Activated T-cell treated with anti-CD3 and anti-CD28 coated beads, Interleukin-2, amount 50 U/mL, for 72 hours (primary cell): ENCODE results near the gene STARD3. TPM values are rescaled to one million over a fixed set of nuclear protein-coding genes. Genes with fewer than 3 reads are reported as not detected.

Experiments used
- ATAC-seq, 2 donors: fragments of 150-1000 bp; cut with Tn5 transposase; replicated peaks in 1 of 2; 2 replicates each; pipeline ENCODE4 v1.10.0; 2021; ENCODE audit warnings: moderate library complexity in 2 of 2, mild to moderate bottlenecking in 1 of 2
- DNase-seq, 2 donors: peaks; one replicate each; pipeline ENCODE4 v3.0.0; 2021 to 2022; ENCODE audit warnings: mixed read lengths in 1 of 2
- H3K27ac Mint-ChIP-seq: one replicate; pipeline ENCODE4 v1.8.0; 2022; ENCODE audit warnings: mild to moderate bottlenecking, moderate library complexity, mixed read lengths
- H3K27me3 Mint-ChIP-seq: one replicate; pipeline ENCODE4 v1.8.0; 2022; ENCODE audit warnings: low read depth, mixed read lengths
- H3K36me3 Mint-ChIP-seq, 2 donors: one replicate each; pipeline ENCODE4 v1.8.0; 2022; ENCODE audit warnings: mixed read lengths in 2 of 2, mild to moderate bottlenecking in 1 of 2; ENCODE audit not compliant: insufficient read depth in 2 of 2
- H3K4me1 Mint-ChIP-seq: one replicate; pipeline ENCODE4 v1.8.0; 2022; ENCODE audit warnings: low read depth, mixed read lengths
- H3K4me3 Mint-ChIP-seq, 2 donors: one replicate each; pipeline ENCODE4 v1.8.0; 2022; ENCODE audit warnings: mild to moderate bottlenecking in 2 of 2, mixed read lengths in 2 of 2, moderate library complexity in 2 of 2
- H3K9me3 Mint-ChIP-seq, 2 donors: one replicate each; pipeline ENCODE4 v1.8.0; 2022; ENCODE audit warnings: mixed read lengths in 2 of 2
- total RNA-seq, 2 donors: library from RNA; stranded (reverse); gene quantifications; one replicate each; pipeline ENCODE4 v1.2.3, GENCODE V29; 2022

The STARD3 gene
- total RNA-seq, 2 donors from 2014 or later = 63.5 to 65.1 TPM

DNA sequence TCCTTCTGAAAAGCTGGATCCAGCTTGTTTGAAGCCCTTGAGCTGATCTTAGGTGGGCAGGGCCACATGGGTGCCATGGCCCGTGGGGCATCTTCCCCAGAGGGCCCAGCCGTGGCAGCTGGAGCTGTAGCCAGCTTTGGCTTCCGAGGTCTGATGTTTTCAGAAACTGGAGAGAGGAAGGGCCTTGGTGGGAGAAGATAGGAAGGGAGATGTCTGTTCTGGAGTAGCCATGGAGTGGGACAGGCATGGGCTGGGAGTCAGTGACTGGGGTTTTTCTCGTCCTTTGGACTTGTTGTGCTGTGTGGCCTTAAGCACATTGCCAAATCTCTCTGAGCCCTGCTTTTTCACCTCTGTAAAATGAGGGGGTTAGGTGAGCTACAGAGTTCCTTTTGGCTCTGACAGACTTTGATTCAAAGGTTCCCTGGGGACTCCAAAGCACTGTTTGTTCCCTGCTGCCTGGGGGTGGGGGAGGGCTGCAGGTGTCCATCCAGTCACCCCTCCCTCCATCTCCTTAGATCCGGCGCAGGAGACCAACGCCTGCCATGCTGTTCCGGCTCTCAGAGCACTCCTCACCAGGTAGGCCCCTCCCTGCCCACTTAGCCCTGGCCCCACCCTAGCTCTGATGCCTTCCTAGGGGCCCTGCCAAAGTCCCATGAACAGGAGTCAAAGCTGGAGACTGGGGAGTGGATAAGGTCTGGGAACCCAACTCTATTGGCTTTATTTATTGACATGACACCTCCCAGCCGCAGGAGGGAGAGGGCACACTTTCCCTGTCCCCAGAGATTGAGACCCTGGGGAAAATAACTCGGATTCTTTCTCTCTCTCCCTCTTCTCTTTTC lies 8.1 kb upstream of the STARD3 start:
- no peak for DNase-seq
- no peaks in the 10 kb centered on the region for H3K9me3 Mint-ChIP-seq
- H3K27ac Mint-ChIP-seq = no peak overlapping the region
- H3K27me3 Mint-ChIP-seq = peaks cover 53% of the 10 kb centered on the region
- ATAC-seq = no peak
- no peak overlapping the region for H3K4me3 Mint-ChIP-seq
- H3K4me1 Mint-ChIP-seq = peaks cover 25% of the 10 kb centered on the region
- no peaks in the 10 kb centered on the region for H3K36me3 Mint-ChIP-seq

DNA sequence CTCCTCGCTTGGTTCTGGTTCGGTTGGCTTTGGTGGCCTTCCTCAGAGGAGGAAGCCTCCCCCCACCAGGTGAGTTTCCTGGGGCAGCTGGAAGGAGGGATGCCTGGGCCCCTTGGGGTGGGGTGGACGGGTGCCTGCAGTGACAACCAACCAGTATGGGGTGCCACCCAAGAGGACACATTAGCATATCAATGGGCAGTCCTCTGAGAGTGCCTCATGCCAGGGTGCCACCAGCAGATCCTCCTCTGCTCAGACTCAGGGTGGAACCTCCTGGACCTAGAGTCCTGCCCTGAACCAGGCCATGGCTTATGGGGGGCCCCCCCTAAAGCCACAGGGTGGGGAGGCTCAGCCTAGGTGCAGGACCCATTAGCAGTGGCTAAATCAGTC lies 7.5 kb upstream of the STARD3 start:
- Mint-ChIP-seq H3K27me3 (peaks cover 50% of the 10 kb centered on the region), H3K9me3 (no peaks in the 10 kb centered on the region), H3K27ac (no peak overlapping the region), H3K4me3 (no peak overlapping the region), H3K4me1 (peaks cover 24% of the 10 kb centered on the region), H3K36me3 (no peaks in the 10 kb centered on the region)
- DNase-seq (no peak), ATAC-seq (no peak)

DNA sequence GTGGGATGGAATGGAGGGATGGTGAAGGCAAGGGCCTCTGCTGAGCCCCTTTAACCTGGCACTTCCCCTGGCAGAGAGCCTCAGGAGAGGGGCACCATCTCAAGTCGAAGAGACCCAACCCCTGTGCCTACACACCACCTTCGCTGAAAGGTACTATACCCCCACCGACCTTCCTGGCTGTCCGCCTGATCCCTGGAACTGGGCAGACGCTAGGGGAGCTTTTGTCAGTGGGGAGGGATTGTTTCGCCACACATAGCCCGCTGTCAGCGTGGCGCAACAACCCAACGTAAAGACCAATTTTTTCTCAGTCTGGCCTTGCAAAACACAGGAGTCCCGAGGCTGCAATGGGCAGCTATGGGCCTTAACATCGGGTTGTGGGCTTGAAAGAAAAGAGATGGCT lies 7.0 kb upstream of the STARD3 start:
- DNase-seq (no peak), ATAC-seq (no peak)
- peaks cover 46% of the 10 kb centered on the region for H3K27me3 Mint-ChIP-seq
- no peak overlapping the region for H3K4me3 Mint-ChIP-seq
- H3K9me3 Mint-ChIP-seq = no peaks in the 10 kb centered on the region
- H3K4me1 Mint-ChIP-seq = peaks cover 24% of the 10 kb centered on the region
- H3K27ac Mint-ChIP-seq = no peak overlapping the region
- H3K36me3 Mint-ChIP-seq = no peaks in the 10 kb centered on the region

DNA sequence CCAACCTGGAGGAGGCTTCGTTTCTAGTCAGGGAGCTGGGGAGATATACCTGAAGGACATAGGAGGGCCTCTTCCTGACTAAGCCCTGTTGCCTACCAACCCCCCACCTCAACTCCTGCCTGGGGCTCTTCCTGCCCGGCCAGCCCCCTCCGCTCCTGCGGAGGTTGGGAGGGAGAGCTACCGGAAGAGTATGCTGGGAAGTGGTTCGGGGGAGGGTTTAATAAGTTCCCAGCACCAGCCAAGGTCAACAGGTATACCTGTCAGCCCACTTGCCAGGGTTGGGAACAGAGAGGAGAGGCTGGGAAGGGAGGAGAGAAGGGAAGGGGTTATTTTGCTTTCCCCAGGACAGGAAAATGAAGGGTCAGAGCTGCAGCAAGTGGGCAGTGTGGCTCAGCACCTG lies 5.5 kb upstream of the STARD3 start:
- ATAC-seq (no peak), DNase-seq (no peak)
- H3K27me3 Mint-ChIP-seq = peaks cover 34% of the 10 kb centered on the region
- peaks cover 23% of the 10 kb centered on the region for H3K4me1 Mint-ChIP-seq
- no peaks in the 10 kb centered on the region for H3K36me3 Mint-ChIP-seq
- H3K9me3 Mint-ChIP-seq = no peaks in the 10 kb centered on the region
- H3K4me3 Mint-ChIP-seq = no peak overlapping the region
- no peak overlapping the region for H3K27ac Mint-ChIP-seq

DNA sequence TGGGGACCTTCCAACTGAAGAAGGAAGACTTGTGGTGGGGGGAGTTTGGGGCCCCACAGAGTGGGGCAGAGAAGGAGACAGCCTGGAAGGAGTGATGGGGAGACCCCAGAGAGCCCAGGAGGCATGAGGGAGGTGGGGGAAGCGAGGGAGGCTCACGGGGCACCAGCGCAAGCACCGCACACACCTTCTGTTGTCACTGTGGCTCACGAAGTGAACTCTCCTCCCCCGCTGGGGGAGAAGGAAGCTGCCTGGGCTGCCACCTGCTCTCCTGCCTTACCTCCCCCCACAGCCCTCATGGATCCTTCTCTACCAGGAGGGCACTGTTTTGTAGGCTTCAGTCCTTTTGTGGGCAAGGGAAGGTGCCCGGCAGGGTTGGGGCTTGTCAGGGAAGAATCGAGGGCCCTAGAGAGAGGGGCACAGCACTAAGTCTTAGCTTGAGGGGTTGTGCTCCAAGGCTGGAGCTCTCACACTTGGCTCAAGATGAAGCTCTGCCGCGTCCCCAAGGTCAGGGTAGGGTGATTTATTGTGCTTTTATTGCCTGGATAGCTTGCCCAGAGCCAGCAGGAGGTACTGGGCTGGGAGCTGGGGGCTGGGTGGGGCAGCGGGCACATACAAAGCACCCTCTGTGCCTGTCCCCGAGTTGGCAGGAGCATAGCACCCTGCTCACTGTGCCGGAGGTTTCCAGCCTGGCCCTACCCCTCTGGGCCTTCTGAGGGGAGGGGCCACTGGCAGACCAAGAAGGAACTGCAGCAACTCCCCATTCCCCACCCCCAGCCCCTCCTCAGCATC lies 4.6 kb upstream of the STARD3 start:
- Mint-ChIP-seq H3K27ac (no peak overlapping the region), H3K4me1 (peaks cover 20% of the 10 kb centered on the region), H3K9me3 (no peaks in the 10 kb centered on the region), H3K27me3 (peaks cover 28% of the 10 kb centered on the region), H3K36me3 (no peaks in the 10 kb centered on the region), H3K4me3 (no peak overlapping the region)
- DNase-seq (no peak), ATAC-seq (no peak)

DNA sequence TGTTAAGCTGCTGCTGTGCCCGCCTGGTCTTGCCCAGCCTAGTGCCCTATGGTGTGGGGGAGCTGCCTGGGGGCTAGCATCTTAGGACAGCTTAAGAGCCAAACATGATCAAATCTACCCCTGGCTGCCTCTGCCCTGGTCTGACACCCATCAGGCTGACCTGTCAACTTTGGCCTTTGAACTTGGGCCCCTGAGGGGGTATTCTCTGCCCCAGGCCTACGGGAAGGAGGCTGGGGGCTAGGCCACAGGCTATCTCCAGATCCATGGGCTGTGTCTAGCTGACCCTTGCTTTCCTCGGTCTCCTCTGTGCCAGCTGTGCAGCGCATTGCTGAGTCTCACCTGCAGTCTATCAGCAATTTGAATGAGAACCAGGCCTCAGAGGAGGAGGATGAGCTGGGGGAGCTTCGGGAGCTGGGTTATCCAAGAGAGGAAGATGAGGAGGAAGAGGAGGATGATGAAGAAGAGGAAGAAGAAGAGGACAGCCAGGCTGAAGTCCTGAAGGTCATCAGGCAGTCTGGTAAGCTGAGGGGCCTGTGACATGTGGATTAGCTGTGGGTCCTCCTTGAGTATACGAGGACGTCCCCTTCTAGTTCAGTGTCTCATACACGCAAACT lies 3.3 kb upstream of the STARD3 start:
- Mint-ChIP-seq H3K9me3 (no peaks in the 10 kb centered on the region), H3K27me3 (peaks cover 17% of the 10 kb centered on the region), H3K4me1 (peaks cover 31% of the 10 kb centered on the region), H3K27ac (no peak overlapping the region), H3K36me3 (no peaks in the 10 kb centered on the region), H3K4me3 (no peak overlapping the region)
- no peak for ATAC-seq
- no peak for DNase-seq

DNA sequence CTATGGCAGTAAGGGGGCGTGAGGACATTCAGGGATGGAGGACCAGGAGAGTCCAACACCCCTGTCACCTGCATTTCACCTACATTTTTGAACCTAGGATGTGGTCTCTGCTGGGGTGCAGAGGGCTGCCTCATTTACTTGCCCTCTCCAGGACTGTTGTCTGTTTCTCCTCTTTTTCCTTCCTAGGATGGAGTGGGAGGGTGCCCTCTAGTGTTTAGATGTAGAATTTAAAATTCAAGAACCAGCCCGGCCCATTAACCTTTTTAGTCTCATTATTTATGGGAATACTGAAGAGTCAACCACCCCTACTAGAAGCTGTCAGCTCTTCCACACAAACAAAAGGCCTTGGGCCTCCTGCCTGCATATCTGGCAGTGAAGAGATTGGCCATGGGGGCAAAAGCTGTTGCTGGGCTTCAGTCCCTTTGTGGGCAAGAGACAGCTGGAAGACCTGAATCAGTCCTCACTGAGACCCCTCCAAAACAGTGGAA lies 2.5 kb upstream of the STARD3 start:
- no peak overlapping the region for H3K4me3 Mint-ChIP-seq
- no peak for ATAC-seq
- H3K27ac Mint-ChIP-seq = no peak overlapping the region
- peak in 1 of 2 donors; percentile 34 for DNase-seq
- H3K27me3 Mint-ChIP-seq = peaks cover 15% of the 10 kb centered on the region
- H3K4me1 Mint-ChIP-seq = peaks cover 39% of the 10 kb centered on the region
- no peaks in the 10 kb centered on the region for H3K9me3 Mint-ChIP-seq
- no peaks in the 10 kb centered on the region for H3K36me3 Mint-ChIP-seq

DNA sequence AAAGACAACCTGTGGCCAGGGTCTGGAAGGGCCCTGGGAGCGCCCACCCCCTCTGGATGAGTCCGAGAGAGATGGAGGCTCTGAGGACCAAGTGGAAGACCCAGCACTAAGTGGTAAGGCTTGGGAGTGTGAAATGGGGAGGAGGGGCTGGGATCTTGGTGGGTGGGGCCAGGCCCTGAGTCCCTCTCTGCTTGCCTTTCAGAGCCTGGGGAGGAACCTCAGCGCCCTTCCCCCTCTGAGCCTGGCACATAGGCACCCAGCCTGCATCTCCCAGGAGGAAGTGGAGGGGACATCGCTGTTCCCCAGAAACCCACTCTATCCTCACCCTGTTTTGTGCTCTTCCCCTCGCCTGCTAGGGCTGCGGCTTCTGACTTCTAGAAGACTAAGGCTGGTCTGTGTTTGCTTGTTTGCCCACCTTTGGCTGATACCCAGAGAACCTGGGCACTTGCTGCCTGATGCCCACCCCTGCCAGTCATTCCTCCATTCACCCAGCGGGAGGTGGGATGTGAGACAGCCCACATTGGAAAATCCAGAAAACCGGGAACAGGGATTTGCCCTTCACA lies 1.2 kb upstream of the STARD3 start:
- Mint-ChIP-seq H3K4me1 (peaks cover 46% of the 10 kb centered on the region), H3K27me3 (peaks cover 15% of the 10 kb centered on the region), H3K4me3 (no peak overlapping the region), H3K27ac (no peak overlapping the region), H3K36me3 (no peaks in the 10 kb centered on the region), H3K9me3 (no peaks in the 10 kb centered on the region)
- DNase-seq (no peak), ATAC-seq (no peak)

DNA sequence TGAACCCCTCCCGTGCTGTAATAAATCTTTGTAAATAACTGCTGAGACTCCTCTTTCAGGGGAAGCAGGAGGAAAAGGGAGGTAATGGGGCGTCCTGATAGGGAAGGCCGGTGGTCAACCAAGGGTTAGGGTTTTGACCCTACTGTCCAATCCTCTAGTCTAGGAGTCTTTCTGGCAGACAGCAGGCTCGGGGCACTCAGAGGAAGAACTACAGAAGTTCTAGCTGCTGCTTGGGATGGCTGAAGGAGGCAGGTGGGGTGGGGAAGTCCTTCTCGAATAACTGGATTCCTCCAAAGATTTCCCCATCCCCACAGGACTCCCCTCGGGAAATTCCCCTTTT lies 387 bp upstream of the STARD3 start:
- Mint-ChIP-seq H3K27ac (peak overlapping the region; percentile 69), H3K36me3 (no peaks in the 10 kb centered on the region), H3K4me3 (peak overlapping the region; percentile 88 to 92), H3K27me3 (peaks cover 7% of the 10 kb centered on the region), H3K4me1 (peaks cover 42% of the 10 kb centered on the region), H3K9me3 (no peaks in the 10 kb centered on the region)
- no peak for DNase-seq
- ATAC-seq = peak; percentile 5 to 6

DNA sequence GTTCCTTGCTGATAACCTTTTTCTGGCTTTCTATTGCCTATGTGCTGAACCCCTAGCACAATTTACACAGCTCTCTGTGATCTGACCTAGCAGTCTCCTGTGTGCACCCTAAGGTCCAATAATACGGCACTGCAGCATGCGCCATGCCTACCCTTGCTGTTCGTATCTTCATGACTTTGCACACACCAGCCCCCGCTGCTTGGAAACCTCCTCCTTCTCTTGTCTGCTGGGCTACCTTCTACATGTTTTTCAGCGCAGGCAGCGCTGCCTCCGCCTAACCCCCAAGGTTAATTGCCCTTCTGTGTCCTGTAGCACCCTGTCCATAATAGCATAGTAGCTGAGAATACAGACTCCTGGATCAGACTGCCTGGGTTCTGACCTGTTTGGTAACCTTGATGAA lies 1.4 kb downstream of the STARD3 start:
- H3K36me3 Mint-ChIP-seq = no peaks in the 10 kb centered on the region
- DNase-seq (no peak), ATAC-seq (no peak)
- H3K4me1 Mint-ChIP-seq = peaks cover 54% of the 10 kb centered on the region
- no peaks in the 10 kb centered on the region for H3K9me3 Mint-ChIP-seq
- peak overlapping the region; percentile 43 for H3K27ac Mint-ChIP-seq
- H3K4me3 Mint-ChIP-seq = peak overlapping the region; percentile 88 to 92
- H3K27me3 Mint-ChIP-seq = no peaks in the 10 kb centered on the region

DNA sequence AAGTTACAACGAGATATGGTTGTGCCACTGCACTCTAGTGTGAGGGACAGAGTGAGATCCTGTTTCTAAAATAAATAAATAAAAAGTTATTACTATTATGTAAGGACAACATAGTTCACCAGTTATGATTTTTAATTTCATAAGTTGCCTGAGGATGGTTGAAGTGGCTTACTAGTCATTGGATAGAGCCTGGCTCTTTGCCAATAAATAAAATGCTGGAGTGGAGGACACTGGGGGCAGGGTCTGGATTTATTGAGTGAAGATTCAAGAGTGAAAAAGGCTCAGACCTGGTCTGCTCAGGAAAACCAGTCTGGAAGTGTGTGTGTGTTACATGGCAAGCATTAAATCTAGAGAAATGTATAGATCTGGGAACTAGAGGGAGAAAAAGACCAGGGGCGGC lies 2.1 kb downstream of the STARD3 start:
- peaks cover 61% of the 10 kb centered on the region for H3K4me1 Mint-ChIP-seq
- H3K9me3 Mint-ChIP-seq = no peaks in the 10 kb centered on the region
- no peaks in the 10 kb centered on the region for H3K36me3 Mint-ChIP-seq
- no peaks in the 10 kb centered on the region for H3K27me3 Mint-ChIP-seq
- DNase-seq (no peak), ATAC-seq (no peak)
- H3K27ac Mint-ChIP-seq = peak overlapping the region; percentile 36
- peak overlapping the region in 1 of 2 donors; percentile 6 for H3K4me3 Mint-ChIP-seq

DNA sequence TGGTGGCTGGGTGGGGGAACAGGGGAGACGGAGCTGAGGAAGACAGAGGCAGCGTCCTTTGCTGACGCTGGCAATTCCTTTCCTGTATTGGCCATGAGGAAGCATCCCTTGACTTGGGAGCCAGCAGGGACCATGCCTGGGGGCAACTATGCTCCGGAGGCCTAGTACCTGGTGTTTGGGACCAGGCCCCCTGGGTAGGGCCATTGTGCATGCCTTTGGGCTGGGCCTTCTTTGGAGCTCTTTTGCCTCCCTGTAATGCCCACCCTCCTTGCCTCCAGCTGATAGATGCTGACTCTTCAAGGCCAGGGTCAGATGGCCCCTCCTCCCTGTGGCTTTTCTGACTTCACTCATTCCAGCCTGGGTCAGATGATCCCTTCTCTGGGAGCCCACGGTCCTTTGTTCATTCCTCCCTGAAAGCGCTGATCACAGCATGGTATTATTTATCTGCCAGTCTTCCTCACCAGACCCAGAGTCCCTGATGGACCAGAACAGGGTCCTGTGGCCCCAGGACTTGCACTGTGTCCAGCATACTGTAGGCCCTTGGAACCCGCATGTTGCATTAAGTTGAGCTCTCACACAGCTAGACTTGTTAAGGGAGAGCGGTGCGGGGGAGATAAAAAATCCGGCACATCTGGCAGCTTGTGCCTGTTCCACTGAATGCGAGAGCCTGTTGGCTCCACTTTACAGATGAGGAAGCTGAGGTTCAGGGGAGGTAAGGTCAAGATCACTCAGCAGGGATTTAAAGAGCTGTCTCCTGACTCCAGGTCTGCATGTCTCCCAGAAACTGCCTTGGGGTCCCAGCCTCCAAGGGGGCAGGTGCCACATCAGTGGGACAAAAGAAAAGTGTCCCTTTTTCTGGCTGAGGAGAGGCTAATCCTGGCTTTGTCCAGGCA lies 2.9 kb downstream of the STARD3 start:
- no peak for ATAC-seq
- Mint-ChIP-seq H3K36me3 (no peaks in the 10 kb centered on the region), H3K4me1 (peaks cover 69% of the 10 kb centered on the region), H3K4me3 (no peak overlapping the region), H3K27me3 (no peaks in the 10 kb centered on the region), H3K27ac (no peak overlapping the region), H3K9me3 (no peaks in the 10 kb centered on the region)
- no peak for DNase-seq
